KOPT-K1 (cell line): Measurements from ENCODE around the gene OPCML.

ENCODE experiments used
- H3K27ac ChIP-seq: fragments of 200-600 bp; sonication (generic); 2 replicates; pipeline ENCODE4 v1.5.1; 2016; ENCODE audit warnings: antibody characterized with exemption, mild to moderate bottlenecking, low read depth, low read length; ENCODE audit not compliant: poor library complexity, severe bottlenecking
- H3K36me3 ChIP-seq: fragments of 200-600 bp; sonication (generic); 2 replicates; pipeline ENCODE4 v1.5.1; 2017; ENCODE audit warnings: antibody characterized with exemption, mild to moderate bottlenecking, low read length, moderate library complexity; ENCODE audit not compliant: insufficient read depth
- H3K9me3 ChIP-seq: fragments of 200-600 bp; sonication (generic); 2 replicates; pipeline ENCODE4 v1.5.1; 2017; ENCODE audit warnings: antibody characterized with exemption, low read length, mild to moderate bottlenecking; ENCODE audit not compliant: insufficient read depth, poor library complexity, severe bottlenecking

OPCML gene

GRCh38 chr11:132623511-132623910 is 908.8 kb downstream of the OPCML start:
- H3K9me3 ChIP-seq: no peaks in the 10 kb centered on the region
- H3K27ac ChIP-seq: no peak overlapping the region
- H3K36me3 ChIP-seq: no peaks in the 10 kb centered on the region

- Histone ChIP-seq H3K27ac (no peak overlapping the region), H3K9me3 (no peaks in the 10 kb centered on the region), H3K36me3 (no peaks in the 10 kb centered on the region)
These were observed 910.2 kb downstream of the OPCML start for GRCh38 chr11:132621976-132622580.

GRCh38 chr11:132620423-132620822 is 911.9 kb downstream of the OPCML start:
- no peaks in the 10 kb centered on the region for H3K36me3 ChIP-seq
- no peak overlapping the region for H3K27ac ChIP-seq
- H3K9me3 ChIP-seq: no peaks in the 10 kb centered on the region

GRCh38 chr11:132610791-132611190 is 921.5 kb downstream of the OPCML start:
- H3K9me3 ChIP-seq: no peaks in the 10 kb centered on the region
- no peaks in the 10 kb centered on the region for H3K36me3 ChIP-seq
- no peak overlapping the region for H3K27ac ChIP-seq

GRCh38 chr11:132610216-132610615 is 922.1 kb downstream of the OPCML start:
- Histone ChIP-seq H3K9me3 (no peaks in the 10 kb centered on the region), H3K27ac (no peak overlapping the region), H3K36me3 (no peaks in the 10 kb centered on the region)

- Histone ChIP-seq H3K27ac (no peak overlapping the region), H3K36me3 (no peaks in the 10 kb centered on the region), H3K9me3 (no peaks in the 10 kb centered on the region)
These were observed 924.7 kb downstream of the OPCML start for GRCh38 chr11:132607575-132607974.

GRCh38 chr11:132605825-132606570 is 926.3 kb downstream of the OPCML start:
- H3K36me3 ChIP-seq: no peaks in the 10 kb centered on the region
- H3K9me3 ChIP-seq: no peaks in the 10 kb centered on the region
- no peak overlapping the region for H3K27ac ChIP-seq

- no peaks in the 10 kb centered on the region for H3K9me3 ChIP-seq
- no peak overlapping the region for H3K27ac ChIP-seq
These were observed 927.9 kb downstream of the OPCML start for GRCh38 chr11:132604431-132604830.

GRCh38 chr11:132601875-132602274 is 930.4 kb downstream of the OPCML start:
- H3K36me3 ChIP-seq: no peaks in the 10 kb centered on the region
- no peaks in the 10 kb centered on the region for H3K9me3 ChIP-seq
- H3K27ac ChIP-seq: no peak overlapping the region

More at GRCh38 chr11:132604431-132604830, 927.9 kb downstream of the OPCML start:
- no peaks in the 10 kb centered on the region for H3K36me3 ChIP-seq

GRCh38 chr11:132595711-132596134 is 936.6 kb downstream of the OPCML start:
- Histone ChIP-seq H3K27ac (no peak overlapping the region), H3K36me3 (no peaks in the 10 kb centered on the region)

GRCh38 chr11:132595246-132595645 is 937.1 kb downstream of the OPCML start:
- H3K36me3 ChIP-seq: no peaks in the 10 kb centered on the region
- no peak overlapping the region for H3K27ac ChIP-seq
- H3K9me3 ChIP-seq: no peaks in the 10 kb centered on the region

More at GRCh38 chr11:132595711-132596134, 936.6 kb downstream of the OPCML start:
- H3K9me3 ChIP-seq: no peaks in the 10 kb centered on the region

- Histone ChIP-seq H3K27ac (no peak overlapping the region), H3K36me3 (no peaks in the 10 kb centered on the region), H3K9me3 (no peaks in the 10 kb centered on the region)
These were observed 941.3 kb downstream of the OPCML start for GRCh38 chr11:132590986-132591385.

GRCh38 chr11:132590554-132590953 is 941.7 kb downstream of the OPCML start:
- no peak overlapping the region for H3K27ac ChIP-seq
- H3K9me3 ChIP-seq: no peaks in the 10 kb centered on the region
- H3K36me3 ChIP-seq: no peaks in the 10 kb centered on the region

- H3K27ac ChIP-seq: no peak overlapping the region
- H3K9me3 ChIP-seq: no peaks in the 10 kb centered on the region
- H3K36me3 ChIP-seq: no peaks in the 10 kb centered on the region
These were observed 942.5 kb downstream of the OPCML start for GRCh38 chr11:132589791-132590190.

- no peaks in the 10 kb centered on the region for H3K36me3 ChIP-seq
- H3K27ac ChIP-seq: no peak overlapping the region
- H3K9me3 ChIP-seq: no peaks in the 10 kb centered on the region
These were observed 943.9 kb downstream of the OPCML start for GRCh38 chr11:132588366-132588765.

- Histone ChIP-seq H3K27ac (no peak overlapping the region), H3K9me3 (no peaks in the 10 kb centered on the region), H3K36me3 (no peaks in the 10 kb centered on the region)
These were observed 944.6 kb downstream of the OPCML start for GRCh38 chr11:132587716-132588115.
